Trophoblast cell (in vitro differentiated cells and primary cell): Measurements from ENCODE around the gene FAM120B.

Experiments used
- DNase-seq, 2 donors: peaks; one replicate each; pipeline ENCODE4 v3.0.0-alpha.2; 2016
- H2AFZ ChIP-seq: 2 replicates; pipeline ENCODE4 v1.6.1; 2013; ENCODE audit warnings: low read length, moderate library complexity, mild to moderate bottlenecking; ENCODE audit not compliant: insufficient read depth, poor library complexity
- H2AK5ac ChIP-seq: 2 replicates; pipeline ENCODE4 v1.6.1; 2013; ENCODE audit warnings: mild to moderate bottlenecking, low read length
- H2BK120ac ChIP-seq: 2 replicates; pipeline ENCODE4 v1.6.1; 2013; ENCODE audit warnings: low read length, mild to moderate bottlenecking, moderate library complexity; ENCODE audit not compliant: insufficient read depth, poor library complexity
- H2BK12ac ChIP-seq: 2 replicates; pipeline ENCODE4 v1.6.1; 2013; ENCODE audit warnings: mild to moderate bottlenecking, low read length, moderate library complexity
- H2BK5ac ChIP-seq: 2 replicates; pipeline ENCODE4 v1.6.1; 2013; ENCODE audit warnings: low read length, low read depth, moderate library complexity, mild to moderate bottlenecking; ENCODE audit not compliant: poor library complexity
- H3K14ac ChIP-seq: 2 replicates; pipeline ENCODE4 v1.6.1; 2013; ENCODE audit warnings: mild to moderate bottlenecking, low read length
- H3K18ac ChIP-seq: 2 replicates; pipeline ENCODE4 v1.6.1; 2013; ENCODE audit warnings: mild to moderate bottlenecking, low read length
- H3K23ac ChIP-seq: 2 replicates; pipeline ENCODE4 v1.6.1; 2013; ENCODE audit warnings: low read length
- H3K27ac ChIP-seq: 2 replicates; pipeline ENCODE4 v1.5.1; 2013; ENCODE audit warnings: low read depth, mild to moderate bottlenecking, inconsistent platforms, low read length, moderate library complexity
- H3K27me3 ChIP-seq: 2 replicates; pipeline ENCODE4 v1.6.1; 2013; ENCODE audit warnings: inconsistent platforms, mild to moderate bottlenecking, low read length, moderate library complexity; ENCODE audit not compliant: insufficient read depth
- H3K36me3 ChIP-seq, 2 experiments: 1 replicate in 1 of 2; 2 replicates in 1 of 2; pipeline ENCODE4 v1.6.1; 2013; ENCODE audit warnings: low read length in 2 of 2, mild to moderate bottlenecking in 2 of 2, moderate library complexity in 1 of 2; ENCODE audit not compliant: insufficient read depth in 2 of 2, control insufficient read depth in 1 of 2
- H3K4ac ChIP-seq: 2 replicates; pipeline ENCODE4 v1.6.1; 2013; ENCODE audit warnings: low read depth, mild to moderate bottlenecking, low read length, moderate library complexity
- H3K4me1 ChIP-seq, 2 experiments: 1 replicate in 1 of 2; 2 replicates in 1 of 2; pipeline ENCODE4 v1.6.1; 2013; ENCODE audit warnings: low read length in 2 of 2, mild to moderate bottlenecking in 2 of 2, moderate library complexity in 1 of 2; ENCODE audit not compliant: insufficient read depth in 2 of 2, control insufficient read depth in 1 of 2
- H3K4me2 ChIP-seq: 2 replicates; pipeline ENCODE4 v1.6.1; 2013; ENCODE audit warnings: inconsistent platforms, mild to moderate bottlenecking, low read length, moderate library complexity
- H3K4me3 ChIP-seq: 2 replicates; pipeline ENCODE4 v1.5.1; 2013; ENCODE audit warnings: mild to moderate bottlenecking, low read depth, low read length, inconsistent platforms
- H3K79me1 ChIP-seq: one replicate; pipeline ENCODE4 v1.6.1; 2013; ENCODE audit warnings: low read length
- H3K79me2 ChIP-seq: 2 replicates; pipeline ENCODE4 v1.6.1; 2013; ENCODE audit warnings: low read length, mild to moderate bottlenecking; ENCODE audit not compliant: control insufficient read depth, insufficient read depth, poor library complexity
- H3K9ac ChIP-seq: 2 replicates; pipeline ENCODE4 v1.6.1; 2013; ENCODE audit warnings: mild to moderate bottlenecking, low read length
- H3K9me3 ChIP-seq: 2 replicates; pipeline ENCODE4 v1.6.1; 2013; ENCODE audit warnings: low read depth, mild to moderate bottlenecking, control low read depth, inconsistent platforms, low read length; ENCODE audit not compliant: insufficient read depth
- H4K12ac ChIP-seq: 2 replicates; pipeline ENCODE4 v1.6.1; 2013; ENCODE audit warnings: low read depth, mild to moderate bottlenecking, low read length, moderate library complexity
- H4K8ac ChIP-seq: 2 replicates; pipeline ENCODE4 v1.6.1; 2013; ENCODE audit warnings: low read depth, mild to moderate bottlenecking, low read length, moderate library complexity
- H4K91ac ChIP-seq: one replicate; pipeline ENCODE4 v1.6.1; 2013; ENCODE audit warnings: low read depth, mild to moderate bottlenecking, low read length, moderate library complexity
- WGBS: extraction: QIAGEN DNeasy Blood & Tissue Kit; methylation state at CpG from one replicate; pipeline ENCODE4 v1.1.7; 2013; ENCODE audit warnings: missing lambda C conversion rate; ENCODE audit not compliant: insufficient read length, insufficient coverage; ENCODE audit errors: extremely low coverage; 5-methylcytosine and 5-hydroxymethylcytosine counted together

FAM120B gene

GRCh38 chr6:170267688-170268087 is 38.9 kb upstream of the FAM120B start:
- no peak overlapping the region for H4K8ac ChIP-seq
- H3K4me3 ChIP-seq: no peak overlapping the region
- no peaks in the 10 kb centered on the region for H3K27me3 ChIP-seq
- H2BK12ac ChIP-seq: no peak overlapping the region
- H3K79me2 ChIP-seq: no peaks in the 10 kb centered on the region
- no peak overlapping the region for H3K4me2 ChIP-seq
- no peak overlapping the region for H3K9ac ChIP-seq
- H3K36me3 ChIP-seq: no peaks in the 10 kb centered on the region
- H3K9me3 ChIP-seq: no peaks in the 10 kb centered on the region
- no peak overlapping the region for H3K23ac ChIP-seq
- no peaks in the 10 kb centered on the region for H3K79me1 ChIP-seq
- no peak overlapping the region for H4K12ac ChIP-seq
- H3K18ac ChIP-seq: no peak overlapping the region
- no peak overlapping the region for H4K91ac ChIP-seq
- WGBS: no CpG with 5 or more reads among the region's 14 CpGs
- no peak overlapping the region for H2AFZ ChIP-seq
- no peak overlapping the region for H2AK5ac ChIP-seq
- H3K4ac ChIP-seq: no peak overlapping the region
- DNase-seq: no peak
- no peak overlapping the region for H2BK5ac ChIP-seq
- no peak overlapping the region for H3K27ac ChIP-seq
- H3K4me1 ChIP-seq: peaks cover 6 to 10% of the 10 kb centered on the region in 2 experiments
- H3K14ac ChIP-seq: no peak overlapping the region
- H2BK120ac ChIP-seq: no peak overlapping the region

- DNase-seq: no peak
- no peak overlapping the region for H2BK12ac ChIP-seq
- no peak overlapping the region for H3K14ac ChIP-seq
- no peak overlapping the region for H3K4ac ChIP-seq
- no peak overlapping the region for H3K9ac ChIP-seq
- H3K27me3 ChIP-seq: no peaks in the 10 kb centered on the region
- no peak overlapping the region for H2BK120ac ChIP-seq
- WGBS: no CpG with 5 or more reads among the region's 22 CpGs
- no peak overlapping the region for H4K8ac ChIP-seq
- no peak overlapping the region for H3K27ac ChIP-seq
- no peaks in the 10 kb centered on the region for H3K36me3 ChIP-seq
- H3K79me2 ChIP-seq: no peaks in the 10 kb centered on the region
- no peak overlapping the region for H3K4me2 ChIP-seq
- no peak overlapping the region for H3K18ac ChIP-seq
- no peaks in the 10 kb centered on the region for H3K9me3 ChIP-seq
- no peak overlapping the region for H3K4me3 ChIP-seq
- H4K91ac ChIP-seq: peak overlapping the region; percentile 4
- H3K79me1 ChIP-seq: no peaks in the 10 kb centered on the region
- H4K12ac ChIP-seq: no peak overlapping the region
- H2AK5ac ChIP-seq: no peak overlapping the region
- no peak overlapping the region for H2AFZ ChIP-seq
- no peak overlapping the region for H3K23ac ChIP-seq
- H3K4me1 ChIP-seq: peaks cover 6 to 10% of the 10 kb centered on the region in 2 experiments
- no peak overlapping the region for H2BK5ac ChIP-seq
Observed at GRCh38 chr6:170268216-170269129, 38.1 kb upstream of the FAM120B start.

DNA sequence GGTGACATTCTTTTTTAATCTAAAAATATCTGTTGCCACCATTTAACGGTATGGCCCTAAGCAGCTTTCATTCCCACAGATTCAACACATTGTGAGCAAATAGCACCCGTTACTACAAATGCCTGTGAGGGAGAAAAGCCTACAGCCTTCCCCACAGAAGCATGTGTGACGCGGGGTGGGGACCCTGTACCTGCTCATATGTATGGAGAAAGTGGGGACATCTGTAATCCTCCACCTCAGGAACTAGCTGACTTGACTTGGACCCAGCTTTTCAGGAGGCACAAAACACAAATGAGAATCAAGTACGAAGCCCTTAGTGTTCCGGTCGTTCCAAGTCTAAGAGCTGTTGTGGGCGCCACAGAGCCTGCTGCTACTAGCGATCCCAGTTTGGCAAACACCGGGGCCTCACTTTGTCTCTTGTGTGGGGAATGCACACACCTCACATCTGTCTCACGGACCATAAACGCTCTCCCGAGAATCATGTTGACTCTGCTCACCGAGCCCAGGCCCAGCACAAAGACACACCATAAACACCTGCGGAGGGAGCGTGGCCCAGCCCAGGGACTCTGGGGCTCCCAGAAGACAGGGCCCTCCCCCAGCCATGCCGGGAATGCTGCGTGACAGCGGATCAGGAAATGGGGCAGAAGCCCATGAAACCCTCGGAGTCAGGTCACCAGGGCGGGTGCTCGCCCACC is 37.3 kb upstream of the FAM120B start:
- Histone ChIP-seq H3K4me3 (no peak overlapping the region), H2BK120ac (no peak overlapping the region), H3K18ac (no peak overlapping the region), H4K12ac (no peak overlapping the region), H2BK12ac (peak overlapping the region; percentile 21), H3K4me2 (peak overlapping the region; percentile 41), H4K91ac (peak overlapping the region; percentile 17), H3K27ac (no peak overlapping the region), H3K36me3 (no peaks in the 10 kb centered on the region), H2AK5ac (no peak overlapping the region), H3K4me1 (peaks cover 6 to 10% of the 10 kb centered on the region in 2 experiments), H4K8ac (no peak overlapping the region), H3K14ac (no peak overlapping the region), H2AFZ (no peak overlapping the region), H3K9me3 (no peaks in the 10 kb centered on the region), H3K79me2 (no peaks in the 10 kb centered on the region), H3K27me3 (no peaks in the 10 kb centered on the region), H3K23ac (no peak overlapping the region), H3K9ac (no peak overlapping the region), H3K4ac (no peak overlapping the region), H3K79me1 (no peaks in the 10 kb centered on the region), H2BK5ac (no peak overlapping the region)
- WGBS: no CpG with 5 or more reads among the region's 22 CpGs
- DNase-seq: no peak

DNA sequence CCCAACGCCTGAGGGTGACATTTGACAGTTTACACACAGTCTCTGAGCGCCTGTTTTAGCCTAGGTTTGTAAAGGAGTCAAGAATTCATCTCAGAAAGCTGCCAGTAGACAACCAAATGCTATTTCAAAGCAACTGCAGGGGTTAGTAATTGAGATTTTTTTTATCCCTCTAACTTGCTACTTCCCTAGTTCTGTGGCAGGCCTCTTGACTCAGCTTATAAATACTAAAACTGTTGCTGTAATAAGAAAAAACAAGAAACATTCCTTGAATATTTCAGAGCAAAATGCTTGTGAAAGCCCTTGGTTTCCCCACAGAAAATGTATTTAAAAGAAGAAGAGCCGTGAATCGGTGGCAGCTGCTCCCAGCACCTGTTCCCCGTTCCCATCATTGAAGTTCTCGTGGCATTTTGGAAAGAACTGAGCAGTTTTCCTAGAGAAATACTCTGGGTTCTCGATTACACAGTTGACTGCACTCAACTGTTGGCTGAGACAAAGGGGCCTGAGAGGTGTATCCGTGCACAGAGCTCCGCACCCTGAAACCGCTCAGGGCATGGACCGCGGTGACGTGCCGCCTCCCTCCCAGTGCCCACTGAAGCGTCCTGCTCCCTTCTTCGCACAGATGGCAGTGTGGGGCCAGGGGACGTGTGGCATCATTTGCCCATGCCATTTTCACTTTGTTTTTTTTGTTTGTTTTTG is 36.6 kb upstream of the FAM120B start:
- H4K91ac ChIP-seq: no peak overlapping the region
- no peak overlapping the region for H4K8ac ChIP-seq
- peak overlapping the region; percentile 41 for H3K4me2 ChIP-seq
- no peak overlapping the region for H3K23ac ChIP-seq
- no peak overlapping the region for H3K4me3 ChIP-seq
- no peak overlapping the region for H2AFZ ChIP-seq
- no peak overlapping the region for H3K18ac ChIP-seq
- H3K14ac ChIP-seq: no peak overlapping the region
- DNase-seq: peak in 1 of 2 donors; percentile 12
- H2BK120ac ChIP-seq: no peak overlapping the region
- H2BK12ac ChIP-seq: no peak overlapping the region
- no CpG with 5 or more reads among the region's 17 CpGs for WGBS
- H2BK5ac ChIP-seq: no peak overlapping the region
- no peak overlapping the region for H3K4ac ChIP-seq
- no peak overlapping the region for H2AK5ac ChIP-seq
- no peak overlapping the region for H3K27ac ChIP-seq
- H4K12ac ChIP-seq: no peak overlapping the region
- H3K9me3 ChIP-seq: no peaks in the 10 kb centered on the region
- H3K9ac ChIP-seq: no peak overlapping the region
- no peaks in the 10 kb centered on the region for H3K79me2 ChIP-seq
- H3K27me3 ChIP-seq: no peaks in the 10 kb centered on the region
- no peaks in the 10 kb centered on the region for H3K79me1 ChIP-seq
- peaks cover 6 to 10% of the 10 kb centered on the region in 2 experiments for H3K4me1 ChIP-seq
- H3K36me3 ChIP-seq: no peaks in the 10 kb centered on the region
